ENCODE results near the gene ATP1A1. TPM values are rescaled to one million over a fixed set of nuclear protein-coding genes. Genes with fewer than 3 reads are reported as not detected.

The ATP1A1 gene
- total and polyA plus RNA-seq, 2 donors (not counting 1 experiment from before 2014, with no cell fraction given), result 58.9 to 107 TPM

DNA sequence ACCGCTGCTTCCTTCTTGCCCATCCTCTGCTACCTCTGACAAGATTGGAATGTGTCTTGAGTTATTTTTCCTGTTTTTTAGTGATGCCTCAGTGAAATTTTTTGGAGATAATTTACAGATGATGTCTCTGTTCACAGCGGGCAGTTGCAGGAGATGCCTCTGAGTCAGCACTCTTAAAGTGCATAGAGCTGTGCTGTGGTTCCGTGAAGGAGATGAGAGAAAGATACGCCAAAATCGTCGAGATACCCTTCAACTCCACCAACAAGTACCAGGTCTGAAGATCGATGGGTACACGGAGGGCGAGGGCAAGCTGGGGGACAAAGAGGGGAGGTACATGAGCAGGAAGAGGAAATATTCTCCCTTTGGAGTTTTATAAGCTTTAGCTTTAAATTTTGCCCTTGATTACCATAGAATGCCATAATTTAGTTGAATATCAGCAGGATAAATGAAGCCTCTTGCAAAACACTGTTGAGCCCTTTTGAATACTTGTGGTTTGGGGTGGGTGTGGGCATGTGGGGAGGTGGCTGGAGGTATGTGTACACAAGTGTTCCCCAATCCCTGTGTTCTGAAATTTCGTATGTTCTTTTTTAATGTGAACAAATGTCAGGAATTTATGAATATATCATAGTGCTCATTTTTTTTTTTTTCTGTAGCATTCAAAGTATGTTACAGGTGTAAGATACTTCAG is 19.8 kb downstream of the ATP1A1 start:
- H4K20me1 ChIP-seq (ENCODE audit: control insufficient read depth, insufficient read depth, low read length, poor library complexity, severe bottlenecking), result no peaks in the 10 kb centered on the region
- H3K27ac Mint-ChIP-seq, result no peak overlapping the region

DNA sequence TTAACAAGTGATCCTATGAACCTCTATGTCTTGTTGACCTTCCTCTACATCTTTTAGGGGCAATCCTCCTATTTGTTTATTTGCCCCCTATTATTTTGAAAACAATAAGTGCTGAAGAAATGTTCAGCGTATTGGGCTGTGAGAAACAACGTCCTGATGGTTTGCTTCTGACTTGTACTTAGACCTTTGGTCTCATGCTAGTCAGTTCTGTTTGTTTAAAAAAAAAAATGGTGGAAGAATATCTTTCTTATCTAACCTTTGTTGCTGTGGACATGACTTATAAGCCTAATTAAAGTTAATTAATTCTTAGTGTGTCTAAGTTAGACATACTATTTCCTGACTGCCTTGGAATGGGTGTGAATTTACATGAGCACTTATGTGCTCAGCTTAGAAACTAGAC is 20.7 kb downstream of the ATP1A1 start:
- POLR2A ChIA-PET, result no interaction called here
- intact Hi-C loops (cut with micrococcal nuclease), result no loop called here
- peaks cover 23 to 88% of the 10 kb centered on the region in 2 experiments for H3K36me3 ChIP-seq (replicated peaks in 1 of 2; ENCODE audit: control extremely low read depth in 1 of 2, control insufficient read depth in 1 of 2, extremely low read depth in 1 of 2, insufficient read depth in 2 of 2, low read length in 1 of 2)

More for the DNA sequence above, 19.8 kb downstream of the ATP1A1 start:
- Mint-ChIP-seq H3K4me1 (peaks cover 1% of the 10 kb centered on the region), H3K4me3 (no peak overlapping the region), H3K9me3 (ENCODE audit: insufficient read depth) (no peaks in the 10 kb centered on the region), H3K27me3 (no peaks in the 10 kb centered on the region)
- DNase-seq (no peak), ATAC-seq (ENCODE audit: low read depth) (no peak)
- Histone ChIP-seq H3K4me2 (replicated peaks; ENCODE audit: low read depth, low read length, poor library complexity, severe bottlenecking) (no peak overlapping the region), H3K36me3 (replicated peaks in 1 of 2; ENCODE audit: control extremely low read depth in 1 of 2, control insufficient read depth in 1 of 2, extremely low read depth in 1 of 2, insufficient read depth in 2 of 2, low read length in 1 of 2) (peaks cover 23 to 88% of the 10 kb centered on the region in 2 experiments), H3K79me2 (ENCODE audit: control insufficient read depth, insufficient read depth, low read length) (no peaks in the 10 kb centered on the region), H3K27ac (ENCODE audit: low read length in 2 of 2) (no peak overlapping the region), H3K9me3 (ENCODE audit: control extremely low read depth in 1 of 3, control insufficient read depth in 2 of 3, insufficient read depth in 1 of 3, low read length in 2 of 3) (no peaks in the 10 kb centered on the region), H2AFZ (ENCODE audit: insufficient read depth, low read depth, low read length, poor library complexity, severe bottlenecking) (no peak overlapping the region), H3K27me3 (replicated peaks in 1 of 4; ENCODE audit: control extremely low read depth in 1 of 4, control insufficient read depth in 3 of 4, insufficient read depth in 4 of 4, low read length in 3 of 4) (no peaks in the 10 kb centered on the region), H3K4me3 (ENCODE audit: control extremely low read depth in 1 of 5, extremely low read depth in 1 of 5, insufficient read depth in 1 of 5, low read depth in 2 of 5, low read length in 4 of 5) (no peak overlapping the region), H3K9ac (ENCODE audit: low read length) (no peak overlapping the region), H3K4me1 (ENCODE audit: control insufficient read depth in 2 of 2, insufficient read depth in 2 of 2, low read length in 2 of 2) (no peaks in the 10 kb centered on the region)
- 100% methylated on average over 1 of the region's 10 CpGs for WGBS (ENCODE audit: insufficient coverage)
- POLR2A ChIA-PET, result no interaction called here
- intact Hi-C loops (cut with micrococcal nuclease), result no loop called here
- TF ChIP-seq, protein P1, sequence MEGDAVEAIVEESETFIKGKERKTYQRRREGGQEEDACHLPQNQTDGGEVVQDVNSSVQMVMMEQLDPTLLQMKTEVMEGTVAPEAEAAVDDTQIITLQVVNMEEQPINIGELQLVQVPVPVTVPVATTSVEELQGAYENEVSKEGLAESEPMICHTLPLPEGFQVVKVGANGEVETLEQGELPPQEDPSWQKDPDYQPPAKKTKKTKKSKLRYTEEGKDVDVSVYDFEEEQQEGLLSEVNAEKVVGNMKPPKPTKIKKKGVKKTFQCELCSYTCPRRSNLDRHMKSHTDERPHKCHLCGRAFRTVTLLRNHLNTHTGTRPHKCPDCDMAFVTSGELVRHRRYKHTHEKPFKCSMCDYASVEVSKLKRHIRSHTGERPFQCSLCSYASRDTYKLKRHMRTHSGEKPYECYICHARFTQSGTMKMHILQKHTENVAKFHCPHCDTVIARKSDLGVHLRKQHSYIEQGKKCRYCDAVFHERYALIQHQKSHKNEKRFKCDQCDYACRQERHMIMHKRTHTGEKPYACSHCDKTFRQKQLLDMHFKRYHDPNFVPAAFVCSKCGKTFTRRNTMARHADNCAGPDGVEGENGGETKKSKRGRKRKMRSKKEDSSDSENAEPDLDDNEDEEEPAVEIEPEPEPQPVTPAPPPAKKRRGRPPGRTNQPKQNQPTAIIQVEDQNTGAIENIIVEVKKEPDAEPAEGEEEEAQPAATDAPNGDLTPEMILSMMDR (IDR thresholded peaks at IDR 0.05), result no peak
- no peak for TF ChIP-seq EZH2 (IDR thresholded peaks at IDR 0.05; ENCODE audit: borderline replicate concordance, insufficient read depth, low read depth, low read length, poor library complexity, severe bottlenecking)
- CTCF ChIA-PET, result interaction anchor here (0.8 kb wide), 1 partner anchor 8 kb away, joined by 3 read pairs; no protein-coding TSS in a partner anchor

More for the DNA sequence above, 20.7 kb downstream of the ATP1A1 start:
- Mint-ChIP-seq H3K4me3 (no peak overlapping the region), H3K27me3 (no peaks in the 10 kb centered on the region), H3K9me3 (ENCODE audit: insufficient read depth) (no peaks in the 10 kb centered on the region), H3K27ac (no peak overlapping the region), H3K4me1 (peaks cover 1% of the 10 kb centered on the region)
- Histone ChIP-seq H3K4me1 (ENCODE audit: control insufficient read depth in 2 of 2, insufficient read depth in 2 of 2, low read length in 2 of 2) (no peaks in the 10 kb centered on the region), H4K20me1 (ENCODE audit: control insufficient read depth, insufficient read depth, low read length, poor library complexity, severe bottlenecking) (no peaks in the 10 kb centered on the region), H3K9ac (ENCODE audit: low read length) (no peak overlapping the region), H2AFZ (ENCODE audit: insufficient read depth, low read depth, low read length, poor library complexity, severe bottlenecking) (no peak overlapping the region), H3K4me2 (replicated peaks; ENCODE audit: low read depth, low read length, poor library complexity, severe bottlenecking) (no peak overlapping the region), H3K27ac (ENCODE audit: low read length in 2 of 2) (no peak overlapping the region), H3K4me3 (ENCODE audit: control extremely low read depth in 1 of 5, extremely low read depth in 1 of 5, insufficient read depth in 1 of 5, low read depth in 2 of 5, low read length in 4 of 5) (no peak overlapping the region), H3K79me2 (ENCODE audit: control insufficient read depth, insufficient read depth, low read length) (no peaks in the 10 kb centered on the region), H3K27me3 (replicated peaks in 1 of 4; ENCODE audit: control extremely low read depth in 1 of 4, control insufficient read depth in 3 of 4, insufficient read depth in 4 of 4, low read length in 3 of 4) (no peaks in the 10 kb centered on the region), H3K9me3 (ENCODE audit: control extremely low read depth in 1 of 3, control insufficient read depth in 2 of 3, insufficient read depth in 1 of 3, low read length in 2 of 3) (no peaks in the 10 kb centered on the region)
- no peak for DNase-seq
- TF ChIP-seq EZH2 (IDR thresholded peaks at IDR 0.05; ENCODE audit: borderline replicate concordance, insufficient read depth, low read depth, low read length, poor library complexity, severe bottlenecking), result no peak
- TF ChIP-seq, protein P1 (IDR thresholded peaks at IDR 0.05), result no peak
- CTCF ChIA-PET, result no interaction called here
- ATAC-seq (ENCODE audit: low read depth), result no peak
- 93% methylated on average over 2 of the region's 2 CpGs for WGBS (ENCODE audit: insufficient coverage)
